Esophagus (tissue), 2 donors: ENCODE results near the gene PIK3C3. TPM values are rescaled to one million over a fixed set of nuclear protein-coding genes. Genes with fewer than 3 reads are reported as not detected.

Source experiments
- H3K27ac ChIP-seq, 2 donors: one replicate each; pipeline ENCODE4 v1.5.1; 2013; ENCODE audit warnings: low read depth in 2 of 2, mild to moderate bottlenecking in 2 of 2, inconsistent platforms in 1 of 2, low read length in 1 of 2, moderate library complexity in 1 of 2
- H3K27me3 ChIP-seq, 2 donors: one replicate each; pipeline ENCODE4 v1.6.1; 2013; ENCODE audit warnings: low read length in 2 of 2, control low read depth in 1 of 2, mild to moderate bottlenecking in 1 of 2; ENCODE audit not compliant: insufficient read depth in 2 of 2, control insufficient read depth in 1 of 2
- H3K36me3 ChIP-seq, 2 donors: one replicate each; pipeline ENCODE4 v1.6.1; 2013; ENCODE audit warnings: low read length in 1 of 2; ENCODE audit not compliant: control insufficient read depth in 2 of 2, insufficient read depth in 2 of 2
- H3K4me1 ChIP-seq, 2 donors: one replicate each; pipeline ENCODE4 v1.6.1; 2013; ENCODE audit warnings: low read length in 1 of 2; ENCODE audit not compliant: control insufficient read depth in 2 of 2, insufficient read depth in 2 of 2
- H3K4me3 ChIP-seq, 2 donors: one replicate each; pipeline ENCODE4 v1.5.1; 2013; ENCODE audit warnings: low read length in 2 of 2, mild to moderate bottlenecking in 2 of 2, low read depth in 1 of 2, moderate library complexity in 1 of 2
- H3K9me3 ChIP-seq, 2 donors: one replicate each; pipeline ENCODE4 v1.6.1; 2013; ENCODE audit warnings: mild to moderate bottlenecking in 2 of 2, low read depth in 1 of 2, low read length in 1 of 2, moderate library complexity in 1 of 2; ENCODE audit not compliant: control insufficient read depth in 2 of 2, insufficient read depth in 1 of 2
- WGBS, 2 donors: extraction: QIAGEN DNeasy Blood & Tissue Kit; methylation state at CpG; one replicate each; pipeline ENCODE4 v1.1.7; 2013; 5-methylcytosine and 5-hydroxymethylcytosine counted together
- polyA plus RNA-seq, 2 donors: library from polyadenylated mRNA; stranded (reverse); fragments of 200-250 nt; gene quantifications; one replicate each; pipeline ENCODE4 v1.2.3, GENCODE V29; 2013
- donor health status: healthy with polysubstance abuse.
- donor health status: Bipolar disorder and iron deficiency.

Gene PIK3C3
- polyA plus RNA-seq, result 10 to 100 TPM; 17.1 to 17.5 TPM

GRCh38 chr18:41954827-41955613, at the start of gene PIK3C3:
PIK3C3 (plus strand) TSS chr18:41955234; CDS start chr18:41955292, 58 bp downstream.
- Histone ChIP-seq H3K4me1 (no peaks in the 10 kb centered on the region), H3K27me3 (no peaks in the 10 kb centered on the region), H3K27ac (peak within 1 kb of the TSS; percentile 80), H3K9me3 (no peaks in the 10 kb centered on the region), H3K36me3 (peaks cover 0 to 4% of the 10 kb centered on the region in 2 donors), H3K4me3 (peak within 1 kb of the TSS; percentile 78 to 98)
- 1% methylated on average over 38 of the region's 38 CpGs for WGBS, 2 donors

GRCh38 chr18:41905786-41906527, 49.1 kb upstream of the PIK3C3 start:
- no peak overlapping the region for H3K27ac ChIP-seq
- H3K4me1 ChIP-seq, result no peaks in the 10 kb centered on the region
- no peaks in the 10 kb centered on the region for H3K9me3 ChIP-seq
- H3K27me3 ChIP-seq, result no peaks in the 10 kb centered on the region
- no peak overlapping the region for H3K4me3 ChIP-seq
- 49 to 58% methylated on average over 1 of the region's 1 CpG for WGBS, 2 donors
- no peaks in the 10 kb centered on the region for H3K36me3 ChIP-seq

- WGBS, 2 donors, result 21 to 27% methylated on average over 6 of the region's 6 CpGs
- H3K9me3 ChIP-seq, result no peaks in the 10 kb centered on the region
- no peak overlapping the region for H3K27ac ChIP-seq
- H3K4me3 ChIP-seq, result no peak overlapping the region
- no peaks in the 10 kb centered on the region for H3K27me3 ChIP-seq
- no peaks in the 10 kb centered on the region for H3K4me1 ChIP-seq
- no peaks in the 10 kb centered on the region for H3K36me3 ChIP-seq
Measured at GRCh38 chr18:41906528-41907146, 48.4 kb upstream of the PIK3C3 start.

- WGBS, 2 donors, result 92 to 93% methylated on average over 3 of the region's 3 CpGs
Measured at GRCh38 chr18:41917181-41917580, 37.9 kb upstream of the PIK3C3 start.

GRCh38 chr18:41921770-41922169, 33.3 kb upstream of the PIK3C3 start:
- Histone ChIP-seq H3K36me3 (no peaks in the 10 kb centered on the region), H3K27me3 (no peaks in the 10 kb centered on the region), H3K4me3 (no peak overlapping the region), H3K27ac (no peak overlapping the region), H3K4me1 (no peaks in the 10 kb centered on the region), H3K9me3 (no peaks in the 10 kb centered on the region)
- 88 to 89% methylated on average over 7 of the region's 7 CpGs for WGBS, 2 donors

More at GRCh38 chr18:41917181-41917580, 37.9 kb upstream of the PIK3C3 start:
- H3K4me1 ChIP-seq, result no peaks in the 10 kb centered on the region
- no peaks in the 10 kb centered on the region for H3K9me3 ChIP-seq
- no peak overlapping the region for H3K27ac ChIP-seq
- H3K27me3 ChIP-seq, result no peaks in the 10 kb centered on the region
- no peaks in the 10 kb centered on the region for H3K36me3 ChIP-seq
- H3K4me3 ChIP-seq, result no peak overlapping the region

GRCh38 chr18:41922176-41922575, 32.9 kb upstream of the PIK3C3 start:
- Histone ChIP-seq H3K4me1 (no peaks in the 10 kb centered on the region), H3K27me3 (no peaks in the 10 kb centered on the region), H3K9me3 (no peaks in the 10 kb centered on the region), H3K27ac (no peak overlapping the region), H3K36me3 (no peaks in the 10 kb centered on the region), H3K4me3 (no peak overlapping the region)
- 71 to 75% methylated on average over 5 of the region's 5 CpGs for WGBS, 2 donors

GRCh38 chr18:41922841-41923240, 32.2 kb upstream of the PIK3C3 start:
- Histone ChIP-seq H3K27me3 (no peaks in the 10 kb centered on the region), H3K9me3 (no peaks in the 10 kb centered on the region), H3K4me3 (no peak overlapping the region), H3K4me1 (no peaks in the 10 kb centered on the region), H3K36me3 (no peaks in the 10 kb centered on the region), H3K27ac (no peak overlapping the region)
- 54 to 64% methylated on average over 1 of the region's 1 CpG for WGBS, 2 donors

GRCh38 chr18:41923446-41923845, 31.6 kb upstream of the PIK3C3 start:
- no peak overlapping the region for H3K27ac ChIP-seq
- no peak overlapping the region for H3K4me3 ChIP-seq
- no peaks in the 10 kb centered on the region for H3K9me3 ChIP-seq
- H3K36me3 ChIP-seq, result no peaks in the 10 kb centered on the region
- no peaks in the 10 kb centered on the region for H3K27me3 ChIP-seq
- no peaks in the 10 kb centered on the region for H3K4me1 ChIP-seq

GRCh38 chr18:41928581-41928980, 26.5 kb upstream of the PIK3C3 start:
- H3K36me3 ChIP-seq, result no peaks in the 10 kb centered on the region
- no peaks in the 10 kb centered on the region for H3K4me1 ChIP-seq
- no peak overlapping the region for H3K27ac ChIP-seq
- no peaks in the 10 kb centered on the region for H3K9me3 ChIP-seq
- H3K27me3 ChIP-seq, result peaks cover 0 to 2% of the 10 kb centered on the region in 2 donors
- no peak overlapping the region for H3K4me3 ChIP-seq
